Measurements from ENCODE around the gene CYP2C8. TPM values are rescaled to one million over a fixed set of nuclear protein-coding genes. Genes with fewer than 3 reads are reported as not detected.

The CYP2C8 gene
- total and polyA plus RNA-seq, 9 donors: 0.12 to 4.3 (median 0.49) TPM; not detected in 1

- Histone ChIP-seq H3K4me3 (no peak overlapping the region), H3K27ac (no peak overlapping the region), H3K4me1 (ENCODE audit: insufficient read depth) (no peaks in the 10 kb centered on the region), H3K36me3 (no peaks in the 10 kb centered on the region), H3K27me3 (no peaks in the 10 kb centered on the region), H3K9me3 (no peaks in the 10 kb centered on the region)
- intact Hi-C loops (cut with DNase I): no loop called here
- TF ChIP-seq POLR2A (IDR thresholded peaks at IDR 0.05) (no peak), EP300 (IDR thresholded peaks at IDR 0.05) (no peak), CTCF (IDR thresholded peaks at IDR 0.05) (no peak)
- WGBS, 3 donors: 78 to 91% (median 83%) methylated on average over 2 of the region's 2 CpGs
- DNase-seq: no peak
These were observed 21.1 kb downstream of the CYP2C8 start for GRCh38 chr10:95048206-95048605.

- no peaks in the 10 kb centered on the region for H3K4me1 ChIP-seq (ENCODE audit: insufficient read depth)
- no peaks in the 10 kb centered on the region for H3K36me3 ChIP-seq
- no peak overlapping the region for H3K27ac ChIP-seq
- intact Hi-C loops (cut with DNase I): no loop called here
- H3K9me3 ChIP-seq: no peaks in the 10 kb centered on the region
- TF ChIP-seq CTCF (IDR thresholded peaks at IDR 0.05): no peak
- no peak for TF ChIP-seq EP300 (IDR thresholded peaks at IDR 0.05)
- TF ChIP-seq POLR2A (IDR thresholded peaks at IDR 0.05): no peak
- 68 to 87% (median 73%) methylated on average over 2 of the region's 2 CpGs for WGBS, 3 donors
- DNase-seq: no peak
- no peak overlapping the region for H3K4me3 ChIP-seq
- no peaks in the 10 kb centered on the region for H3K27me3 ChIP-seq
These were observed 30.0 kb downstream of the CYP2C8 start for GRCh38 chr10:95039281-95039680.

GRCh38 chr10:95035332-95036295 is 33.7 kb downstream of the CYP2C8 start:
- TF ChIP-seq POLR2A (IDR thresholded peaks at IDR 0.05): no peak
- Histone ChIP-seq H3K9me3 (no peaks in the 10 kb centered on the region), H3K4me1 (ENCODE audit: insufficient read depth) (no peaks in the 10 kb centered on the region), H3K4me3 (no peak overlapping the region), H3K27ac (no peak overlapping the region), H3K36me3 (no peaks in the 10 kb centered on the region), H3K27me3 (no peaks in the 10 kb centered on the region)
- WGBS, 3 donors: 43 to 58% (median 49%) methylated on average over 4 of the region's 4 CpGs
- no peak for DNase-seq
- intact Hi-C loops (cut with DNase I): no loop called here

- DNase-seq: no peak
- Histone ChIP-seq H3K27me3 (no peaks in the 10 kb centered on the region), H3K4me1 (ENCODE audit: insufficient read depth) (no peaks in the 10 kb centered on the region), H3K9me3 (no peaks in the 10 kb centered on the region), H3K27ac (no peak overlapping the region), H3K4me3 (no peak overlapping the region), H3K36me3 (no peaks in the 10 kb centered on the region)
- TF ChIP-seq POLR2A (IDR thresholded peaks at IDR 0.05): no peak
- intact Hi-C loops (cut with DNase I): no loop called here
- 83 to 94% (median 88%) methylated on average over 4 of the region's 4 CpGs for WGBS, 3 donors
These were observed 34.9 kb downstream of the CYP2C8 start for GRCh38 chr10:95034401-95034800.

GRCh38 chr10:95031656-95032055 is 37.6 kb downstream of the CYP2C8 start:
- Histone ChIP-seq H3K27ac (no peak overlapping the region), H3K4me1 (ENCODE audit: insufficient read depth) (no peaks in the 10 kb centered on the region), H3K36me3 (no peaks in the 10 kb centered on the region), H3K4me3 (no peak overlapping the region), H3K9me3 (no peaks in the 10 kb centered on the region), H3K27me3 (no peaks in the 10 kb centered on the region)
- no peak for DNase-seq
- TF ChIP-seq EP300 (IDR thresholded peaks at IDR 0.05) (no peak), CTCF (IDR thresholded peaks at IDR 0.05) (no peak), POLR2A (IDR thresholded peaks at IDR 0.05) (no peak)
- intact Hi-C loops (cut with DNase I): no loop called here

Data from ovary (tissue), 9 donors.